GM18868 (cell line): ENCODE measurements around the gene FAM174B.
"Not testable (repeated sequence)": the region's sequence is repeated elsewhere in the genome, so short reads cannot be mapped to it uniquely, and the experiment has no call there.

Experiments
- ATAC-seq: cut with Tn5 transposase; IDR thresholded peaks from one replicate; pipeline ENCODE4 v1.9.1; 2021; ENCODE audit warnings: mild to moderate bottlenecking, moderate library complexity; ENCODE audit not compliant: unreplicated experiment

Gene FAM174B

DNA sequence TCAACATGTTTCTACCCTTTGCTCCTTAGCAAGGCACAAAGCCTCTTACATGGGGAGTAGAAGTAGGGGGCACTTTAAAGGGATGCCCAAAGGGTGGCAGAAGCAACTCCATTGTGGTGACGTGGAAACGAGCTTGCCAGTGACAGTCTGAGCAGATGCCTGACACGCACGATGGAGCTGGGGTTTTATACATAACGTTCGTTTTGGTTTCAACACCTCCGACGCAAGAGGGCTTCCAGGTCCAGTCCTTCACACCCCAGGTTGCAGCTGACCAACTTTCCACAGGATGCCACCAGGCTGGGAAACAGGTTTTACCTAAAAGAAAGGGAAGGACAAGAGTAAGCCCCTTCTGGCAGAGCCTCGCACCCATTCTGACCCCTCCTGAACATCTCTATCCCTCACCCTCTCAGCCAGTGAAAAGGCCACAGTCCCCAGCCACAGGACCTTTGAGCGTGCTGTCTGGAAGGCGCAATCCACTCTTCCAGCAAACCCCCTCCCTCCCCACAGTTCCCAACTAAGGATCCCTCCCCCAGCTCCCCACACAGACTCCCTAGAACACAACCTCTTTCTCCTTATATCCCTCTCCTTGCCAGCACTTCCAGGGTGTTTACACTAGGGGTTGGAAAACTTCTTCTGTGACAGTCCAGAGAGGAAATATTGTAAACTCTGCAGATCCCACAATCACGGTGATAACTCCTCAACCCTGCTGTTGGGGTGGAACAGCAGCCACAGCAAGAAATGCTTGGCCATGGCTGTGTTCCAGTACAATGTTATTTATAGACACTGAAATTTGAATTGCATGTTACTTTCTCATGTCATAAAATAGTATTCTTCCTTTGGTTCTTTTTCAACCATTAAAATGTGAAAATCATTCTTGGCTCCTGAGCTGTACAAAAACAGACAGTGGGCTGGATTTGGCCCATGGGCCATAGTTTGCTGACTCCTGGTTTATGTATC is 36.2 kb downstream of the FAM174B start:
- no peak for ATAC-seq

DNA sequence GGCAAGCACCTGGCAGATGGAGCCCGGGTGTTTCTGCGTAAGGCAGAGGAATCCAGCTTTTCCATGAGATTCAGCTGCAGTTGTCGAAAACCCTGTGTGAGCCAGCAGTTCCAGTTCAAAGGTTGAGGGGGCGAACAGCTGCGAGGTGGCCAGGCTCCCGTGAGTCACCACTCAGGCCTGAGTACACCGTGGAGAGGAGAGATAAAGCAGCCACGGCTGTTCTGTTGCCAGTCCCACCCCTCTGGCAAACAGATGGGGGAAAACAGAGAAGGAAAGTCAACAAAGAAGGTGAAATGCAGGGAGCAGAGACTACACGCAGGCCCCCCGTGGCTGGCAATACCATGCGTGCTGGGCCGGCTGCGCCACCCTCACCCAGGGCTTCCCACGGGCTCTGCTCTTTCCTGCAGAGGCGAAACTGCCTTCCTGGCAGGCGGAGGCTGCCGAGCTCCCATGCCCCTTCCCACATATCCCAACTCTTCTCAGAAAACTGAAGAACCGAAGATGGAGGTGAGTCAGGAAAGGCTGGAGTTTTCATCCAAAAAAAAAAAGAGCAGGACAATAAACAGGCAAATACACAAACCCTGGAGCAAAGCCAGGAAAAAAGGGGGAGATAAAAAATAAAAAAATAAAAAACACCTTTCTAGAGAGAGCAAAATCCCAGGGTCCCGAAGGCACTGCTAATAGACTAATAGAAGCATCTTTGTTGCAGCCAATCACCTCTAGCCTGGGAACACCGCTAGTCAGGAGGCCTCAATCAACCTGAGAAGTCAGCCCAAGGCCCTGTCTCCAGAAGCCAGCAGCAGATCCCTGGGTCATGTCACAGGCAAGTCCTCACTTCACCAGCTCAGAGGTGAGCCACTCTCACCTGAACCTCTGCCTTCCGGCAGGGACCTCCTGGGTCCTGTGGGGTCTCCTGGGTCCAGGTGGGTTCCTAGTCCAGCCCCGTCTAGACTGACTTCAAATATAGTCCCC is 37.7 kb downstream of the FAM174B start:
- ATAC-seq, result no peak

- no peak for ATAC-seq
Observed at GRCh38 chr15:92616621-92617548, 38.7 kb downstream of the FAM174B start.

DNA sequence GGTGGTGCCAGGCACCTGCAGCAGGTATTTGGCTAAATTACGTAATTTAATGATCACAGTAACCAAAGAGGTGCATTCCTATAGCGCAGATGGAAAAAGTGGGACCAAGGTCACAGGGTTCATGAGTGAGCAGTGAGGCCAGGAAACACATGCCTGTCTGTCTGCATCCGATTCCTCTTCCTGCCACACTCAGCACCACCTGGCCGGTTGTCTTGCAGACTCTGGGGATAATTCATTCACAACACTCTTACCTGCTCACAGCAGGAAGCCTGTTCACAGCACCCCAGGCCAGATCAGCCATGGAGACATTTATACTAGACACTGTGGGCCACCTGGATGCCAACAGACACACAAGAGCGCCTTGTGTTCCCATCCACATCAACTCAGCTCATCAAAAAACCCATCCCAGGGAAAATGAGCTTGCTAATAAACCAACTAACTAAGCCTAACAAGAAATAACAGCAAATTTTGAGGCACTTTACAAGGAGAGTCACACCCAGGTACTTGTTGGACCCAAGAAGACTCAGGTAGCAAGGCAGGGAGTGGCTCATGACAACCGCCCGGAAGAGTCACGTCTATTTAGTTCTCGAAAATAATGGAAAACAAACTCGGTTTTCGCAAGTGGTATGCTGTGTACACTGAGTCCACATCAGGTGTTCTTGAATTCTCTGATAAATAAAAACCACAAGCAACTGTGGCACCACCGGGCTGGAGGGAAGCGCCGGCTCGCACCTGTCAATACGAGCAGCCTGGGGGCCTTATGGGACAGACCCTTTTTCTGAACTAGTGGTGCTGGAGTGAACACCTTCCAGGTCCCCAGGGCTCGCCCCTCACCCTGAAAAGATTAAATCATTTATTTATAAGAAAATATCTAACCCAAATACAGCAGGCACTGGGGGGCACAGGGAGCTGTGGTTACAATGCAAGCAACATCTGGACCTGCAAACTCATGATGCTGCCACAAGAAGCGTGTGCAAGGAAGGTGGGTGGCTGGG is 40.5 kb downstream of the FAM174B start:
- ATAC-seq, result no peak

- ATAC-seq, result no peak
Observed at GRCh38 chr15:92614301-92614700, 41.3 kb downstream of the FAM174B start.

- no peak for ATAC-seq
Observed at GRCh38 chr15:92613841-92614240, 41.7 kb downstream of the FAM174B start.

DNA sequence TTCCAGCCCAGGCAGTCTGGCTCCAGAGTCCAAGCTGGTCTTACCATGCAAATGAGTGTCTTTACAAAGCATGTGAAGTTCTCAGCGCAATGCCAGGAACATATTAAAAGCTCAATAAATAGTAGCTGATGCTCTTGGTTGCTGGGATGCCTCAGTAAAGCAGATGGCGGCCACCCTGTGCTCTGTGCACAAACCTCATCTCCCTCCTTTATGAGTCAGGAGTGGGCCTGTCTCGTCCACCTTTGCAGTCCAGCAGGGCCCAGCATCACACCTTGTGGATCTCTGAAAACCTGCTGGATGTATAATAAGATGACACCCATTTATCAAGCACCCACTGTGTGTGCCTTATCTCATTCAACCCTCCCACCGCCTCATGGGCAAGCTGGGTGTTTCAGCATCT is 42.7 kb downstream of the FAM174B start:
- ATAC-seq, result no peak

- ATAC-seq, result peak; percentile 49
Observed at GRCh38 chr15:92611995-92612745, 43.4 kb downstream of the FAM174B start.

DNA sequence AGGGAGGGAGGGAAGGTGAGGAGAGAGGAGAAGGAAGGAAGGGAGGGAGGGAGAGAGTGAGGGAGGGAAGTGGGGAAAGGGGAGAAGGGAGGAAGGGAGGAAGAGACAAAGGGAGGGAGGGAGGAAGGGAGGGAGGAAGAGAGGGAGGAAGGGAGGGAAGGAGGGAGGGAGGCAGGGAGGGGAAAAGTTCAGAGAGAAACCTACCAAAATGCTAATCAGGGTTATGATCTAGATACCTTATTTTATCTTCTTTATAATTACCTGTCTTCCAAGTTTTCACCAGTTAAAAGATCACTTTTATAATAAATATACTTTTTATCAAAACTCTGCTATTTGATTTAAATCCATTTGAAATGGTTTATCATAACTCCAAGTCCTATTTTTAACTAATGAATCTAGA is 44.4 kb downstream of the FAM174B start:
- no peak for ATAC-seq

DNA sequence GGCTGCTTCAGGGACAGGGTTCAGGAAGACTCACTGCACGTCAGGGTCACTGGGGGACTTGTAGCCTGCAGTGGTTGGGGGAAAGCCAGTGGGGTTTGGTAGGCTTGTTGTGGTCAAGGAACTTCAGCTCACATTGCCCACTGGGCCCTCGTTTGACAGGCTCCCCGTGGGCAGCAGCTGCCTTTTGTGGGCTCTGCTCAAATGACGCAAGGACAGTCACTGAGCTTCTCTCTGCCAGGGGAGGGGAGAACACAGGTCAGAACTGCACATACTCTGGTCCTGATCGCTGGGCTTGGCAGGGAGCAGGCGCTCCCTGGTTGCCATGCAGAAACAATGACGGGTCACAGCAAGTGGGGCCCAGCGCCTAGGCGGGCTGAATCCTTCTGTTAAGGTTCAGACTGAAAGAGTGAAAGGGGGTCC is 45.5 kb downstream of the FAM174B start:
- ATAC-seq, result no peak

DNA sequence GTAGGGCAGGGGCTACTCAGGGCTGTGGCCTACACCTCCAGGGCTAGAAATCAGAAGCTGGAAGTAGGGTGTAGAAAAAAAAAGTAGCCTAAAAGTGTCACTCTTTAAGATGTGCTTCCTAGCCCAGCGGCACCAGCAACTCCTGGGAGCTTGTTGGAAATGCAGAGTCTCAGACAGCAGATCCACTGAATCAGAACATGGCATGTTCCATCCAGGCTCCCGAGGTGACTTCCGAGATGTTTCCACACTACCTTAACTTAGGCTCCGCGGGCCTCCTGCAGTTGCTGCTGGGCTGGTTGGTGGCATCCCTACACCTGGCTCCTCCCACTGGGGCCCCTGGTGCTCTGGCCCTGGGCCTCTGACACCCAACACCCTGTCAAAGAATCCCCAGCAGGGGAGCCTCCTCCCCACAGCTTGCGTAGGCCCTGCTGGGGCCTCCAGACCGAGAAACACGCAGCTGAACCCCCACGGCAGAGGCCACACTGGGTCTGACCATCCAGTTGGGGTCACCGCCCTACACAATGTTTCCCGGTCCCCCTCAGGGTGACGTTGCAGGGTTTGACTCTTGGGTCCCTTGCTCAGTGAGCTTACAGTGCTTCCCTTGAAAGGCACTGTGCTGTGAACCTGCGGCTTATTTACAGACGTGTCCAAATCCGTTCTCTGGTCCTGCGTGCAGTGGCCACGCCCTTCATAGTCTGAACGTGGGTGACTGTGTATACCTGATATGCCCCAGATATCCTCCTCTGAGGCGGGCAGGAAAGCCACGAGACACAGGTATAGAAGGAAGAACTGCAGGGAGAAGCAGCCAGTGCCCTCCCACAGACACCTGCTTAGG is 46.5 kb downstream of the FAM174B start:
- ATAC-seq, result no peak

- ATAC-seq, result not testable (repeated sequence)
Observed at GRCh38 chr15:92606836-92607150, 48.8 kb downstream of the FAM174B start.

- no peak for ATAC-seq
Observed at GRCh38 chr15:92606126-92606835, 49.3 kb downstream of the FAM174B start.

GRCh38 chr15:92605225-92605944 is 50.2 kb downstream of the FAM174B start:
- ATAC-seq, result no peak

GRCh38 chr15:92603743-92604470 is 51.7 kb downstream of the FAM174B start:
- no peak for ATAC-seq

DNA sequence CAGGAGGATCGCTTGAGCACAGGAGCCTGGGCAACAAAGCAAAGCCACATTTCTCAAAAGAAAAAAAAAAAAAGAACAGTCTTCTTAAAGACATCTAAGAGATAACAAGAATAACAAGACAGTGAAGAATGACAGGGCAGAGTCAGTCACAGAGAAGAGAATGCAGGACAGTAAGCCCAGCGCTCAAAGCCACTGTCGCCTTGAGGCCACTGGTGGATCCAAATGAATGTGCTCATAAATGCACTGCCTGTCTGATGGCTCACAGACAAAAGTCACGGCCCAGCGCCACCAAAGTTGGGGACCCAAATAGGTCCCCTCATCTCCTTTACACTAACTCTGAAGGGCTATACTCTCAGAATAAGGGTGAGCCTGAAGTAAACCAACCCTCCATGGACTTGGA is 52.3 kb downstream of the FAM174B start:
- no peak for ATAC-seq
